ENCODE results near the gene RFX1. TPM values are rescaled to one million over a fixed set of nuclear protein-coding genes. Genes with fewer than 3 reads are reported as not detected.

Gene RFX1
- total and polyA plus RNA-seq, 2 experiments from 2014 or later = 8.9 to 11.8 TPM

DNA sequence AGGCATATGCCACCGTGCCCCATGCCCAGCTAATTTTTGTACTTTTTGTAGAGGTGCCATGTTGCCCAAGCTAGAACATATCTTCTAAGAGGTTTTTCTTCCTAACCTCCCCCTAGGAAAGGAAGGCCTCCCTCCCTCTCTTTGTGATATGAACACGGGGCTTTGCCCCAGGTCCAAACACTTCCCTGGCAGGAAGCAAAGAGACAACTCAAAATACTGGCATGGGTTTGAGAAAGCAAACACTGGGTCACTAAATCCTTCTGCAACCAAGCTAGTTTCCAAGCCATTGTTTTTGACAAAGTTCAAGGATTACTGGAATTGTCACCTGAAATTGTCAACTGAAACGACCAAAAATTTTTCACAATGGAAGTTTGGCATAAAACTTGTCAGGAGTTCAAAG is 91.3 kb downstream of the RFX1 start:
- Mint-ChIP-seq H3K27me3 (ENCODE audit: insufficient read depth, low read depth, poor library complexity) (peaks cover 5% of the 10 kb centered on the region), H3K36me3 (ENCODE audit: low read depth) (peaks cover 46% of the 10 kb centered on the region), H3K9me3 (no peaks in the 10 kb centered on the region), H3K27ac (no peak overlapping the region), H3K4me1 (no peaks in the 10 kb centered on the region), H3K4me3 (no peak overlapping the region)
- ATAC-seq (no peak), DNase-seq (ENCODE audit: low spot score) (no peak)
- Histone ChIP-seq H3F3A (replicated peaks; ENCODE audit: low read depth) (no peaks in the 10 kb centered on the region), H3K36me3 (ENCODE audit: insufficient read depth) (peaks cover 6% of the 10 kb centered on the region), H3K4me3 (no peak overlapping the region), H3K27ac (ENCODE audit: low read depth) (no peak overlapping the region), H3K4me2 (no peak overlapping the region), H2AFZ (no peak overlapping the region), H3K9me2 (ENCODE audit: insufficient read depth) (no peaks in the 10 kb centered on the region), H3K79me2 (replicated peaks; ENCODE audit: insufficient read depth) (no peaks in the 10 kb centered on the region), H4K20me1 (replicated peaks; ENCODE audit: insufficient read depth) (no peaks in the 10 kb centered on the region), H3K4me1 (ENCODE audit: insufficient read depth) (no peaks in the 10 kb centered on the region), H3K27me3 (ENCODE audit: insufficient read depth) (no peaks in the 10 kb centered on the region)
- TF ChIP-seq ZNF114 (CRISPR knock-in tag; IDR thresholded peaks at IDR 0.05) (no peak), POLR2AphosphoS5 (IDR thresholded peaks at IDR 0.05; ENCODE audit: low read depth) (no peak), EZH2phosphoT487 (IDR thresholded peaks at IDR 0.05; ENCODE audit: unreplicated experiment) (no peak), ZNF331 (CRISPR knock-in tag; IDR thresholded peaks at IDR 0.05; ENCODE audit: low read depth) (no peak)

DNA sequence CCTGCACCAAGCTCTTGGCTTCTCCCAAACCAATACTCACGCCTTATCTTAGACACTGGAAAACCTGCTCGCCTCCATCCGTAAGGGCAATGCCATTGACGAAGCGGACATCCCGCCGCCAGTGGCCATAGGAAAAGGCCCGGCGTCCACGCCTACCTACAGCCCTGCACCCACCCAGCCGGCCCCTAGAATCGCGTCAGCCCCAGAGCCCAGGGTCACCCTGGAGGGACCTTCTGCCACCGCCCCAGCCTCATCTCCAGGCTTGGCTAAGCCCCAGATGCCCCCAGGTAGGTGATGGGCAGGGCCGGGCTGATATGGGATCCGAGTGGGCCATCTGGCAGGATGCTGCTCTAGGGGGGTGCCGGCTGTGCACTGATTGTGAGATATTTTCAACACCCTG is 92.8 kb downstream of the RFX1 start:
- no peak overlapping the region for H3K4me3 ChIP-seq
- no peak for ATAC-seq
- TF ChIP-seq EZH2 (IDR thresholded peaks at IDR 0.05; ENCODE audit: low read depth, unreplicated experiment) = no peak
- no peak for TF ChIP-seq NANOG (IDR thresholded peaks at IDR 0.05; ENCODE audit: borderline replicate concordance)
- TF ChIP-seq, protein P1, sequence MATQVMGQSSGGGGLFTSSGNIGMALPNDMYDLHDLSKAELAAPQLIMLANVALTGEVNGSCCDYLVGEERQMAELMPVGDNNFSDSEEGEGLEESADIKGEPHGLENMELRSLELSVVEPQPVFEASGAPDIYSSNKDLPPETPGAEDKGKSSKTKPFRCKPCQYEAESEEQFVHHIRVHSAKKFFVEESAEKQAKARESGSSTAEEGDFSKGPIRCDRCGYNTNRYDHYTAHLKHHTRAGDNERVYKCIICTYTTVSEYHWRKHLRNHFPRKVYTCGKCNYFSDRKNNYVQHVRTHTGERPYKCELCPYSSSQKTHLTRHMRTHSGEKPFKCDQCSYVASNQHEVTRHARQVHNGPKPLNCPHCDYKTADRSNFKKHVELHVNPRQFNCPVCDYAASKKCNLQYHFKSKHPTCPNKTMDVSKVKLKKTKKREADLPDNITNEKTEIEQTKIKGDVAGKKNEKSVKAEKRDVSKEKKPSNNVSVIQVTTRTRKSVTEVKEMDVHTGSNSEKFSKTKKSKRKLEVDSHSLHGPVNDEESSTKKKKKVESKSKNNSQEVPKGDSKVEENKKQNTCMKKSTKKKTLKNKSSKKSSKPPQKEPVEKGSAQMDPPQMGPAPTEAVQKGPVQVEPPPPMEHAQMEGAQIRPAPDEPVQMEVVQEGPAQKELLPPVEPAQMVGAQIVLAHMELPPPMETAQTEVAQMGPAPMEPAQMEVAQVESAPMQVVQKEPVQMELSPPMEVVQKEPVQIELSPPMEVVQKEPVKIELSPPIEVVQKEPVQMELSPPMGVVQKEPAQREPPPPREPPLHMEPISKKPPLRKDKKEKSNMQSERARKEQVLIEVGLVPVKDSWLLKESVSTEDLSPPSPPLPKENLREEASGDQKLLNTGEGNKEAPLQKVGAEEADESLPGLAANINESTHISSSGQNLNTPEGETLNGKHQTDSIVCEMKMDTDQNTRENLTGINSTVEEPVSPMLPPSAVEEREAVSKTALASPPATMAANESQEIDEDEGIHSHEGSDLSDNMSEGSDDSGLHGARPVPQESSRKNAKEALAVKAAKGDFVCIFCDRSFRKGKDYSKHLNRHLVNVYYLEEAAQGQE (IDR thresholded peaks at IDR 0.05; ENCODE audit: unreplicated experiment) = no peak
- no peak for TF ChIP-seq ZNF331 (CRISPR knock-in tag; IDR thresholded peaks at IDR 0.05; ENCODE audit: low read depth)
- TF ChIP-seq STAT1 (IDR thresholded peaks at IDR 0.05; ENCODE audit: unreplicated experiment) = no peak
- TF ChIP-seq, protein P2, sequence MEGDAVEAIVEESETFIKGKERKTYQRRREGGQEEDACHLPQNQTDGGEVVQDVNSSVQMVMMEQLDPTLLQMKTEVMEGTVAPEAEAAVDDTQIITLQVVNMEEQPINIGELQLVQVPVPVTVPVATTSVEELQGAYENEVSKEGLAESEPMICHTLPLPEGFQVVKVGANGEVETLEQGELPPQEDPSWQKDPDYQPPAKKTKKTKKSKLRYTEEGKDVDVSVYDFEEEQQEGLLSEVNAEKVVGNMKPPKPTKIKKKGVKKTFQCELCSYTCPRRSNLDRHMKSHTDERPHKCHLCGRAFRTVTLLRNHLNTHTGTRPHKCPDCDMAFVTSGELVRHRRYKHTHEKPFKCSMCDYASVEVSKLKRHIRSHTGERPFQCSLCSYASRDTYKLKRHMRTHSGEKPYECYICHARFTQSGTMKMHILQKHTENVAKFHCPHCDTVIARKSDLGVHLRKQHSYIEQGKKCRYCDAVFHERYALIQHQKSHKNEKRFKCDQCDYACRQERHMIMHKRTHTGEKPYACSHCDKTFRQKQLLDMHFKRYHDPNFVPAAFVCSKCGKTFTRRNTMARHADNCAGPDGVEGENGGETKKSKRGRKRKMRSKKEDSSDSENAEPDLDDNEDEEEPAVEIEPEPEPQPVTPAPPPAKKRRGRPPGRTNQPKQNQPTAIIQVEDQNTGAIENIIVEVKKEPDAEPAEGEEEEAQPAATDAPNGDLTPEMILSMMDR (conservative IDR thresholded peaks at IDR 0.05; ENCODE audit: low read depth in 2 of 2) = no peak
- TF ChIP-seq CREB1 (CRISPR knock-in tag; IDR thresholded peaks at IDR 0.05; ENCODE audit: low read depth) = no peak
- no peak for TF ChIP-seq EZH2phosphoT487 (IDR thresholded peaks at IDR 0.05; ENCODE audit: unreplicated experiment)
- no peak for TF ChIP-seq ZNF114 (CRISPR knock-in tag; IDR thresholded peaks at IDR 0.05)
- TF ChIP-seq, protein P3, sequence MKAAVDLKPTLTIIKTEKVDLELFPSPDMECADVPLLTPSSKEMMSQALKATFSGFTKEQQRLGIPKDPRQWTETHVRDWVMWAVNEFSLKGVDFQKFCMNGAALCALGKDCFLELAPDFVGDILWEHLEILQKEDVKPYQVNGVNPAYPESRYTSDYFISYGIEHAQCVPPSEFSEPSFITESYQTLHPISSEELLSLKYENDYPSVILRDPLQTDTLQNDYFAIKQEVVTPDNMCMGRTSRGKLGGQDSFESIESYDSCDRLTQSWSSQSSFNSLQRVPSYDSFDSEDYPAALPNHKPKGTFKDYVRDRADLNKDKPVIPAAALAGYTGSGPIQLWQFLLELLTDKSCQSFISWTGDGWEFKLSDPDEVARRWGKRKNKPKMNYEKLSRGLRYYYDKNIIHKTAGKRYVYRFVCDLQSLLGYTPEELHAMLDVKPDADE (IDR thresholded peaks at IDR 0.05) = no peak

More for the DNA sequence above, 92.8 kb downstream of the RFX1 start:
- H4K20me1 ChIP-seq (replicated peaks; ENCODE audit: insufficient read depth) = no peaks in the 10 kb centered on the region
- H3K9me2 ChIP-seq (ENCODE audit: insufficient read depth) = no peaks in the 10 kb centered on the region
- H2AFZ ChIP-seq = no peak overlapping the region
- no peak overlapping the region for H3K27ac ChIP-seq (ENCODE audit: low read depth)
- DNase-seq (ENCODE audit: low spot score) = no peak
- no peak overlapping the region for H3K4me3 Mint-ChIP-seq
- H3K9me3 Mint-ChIP-seq = no peaks in the 10 kb centered on the region
- H3F3A ChIP-seq (replicated peaks; ENCODE audit: low read depth) = no peaks in the 10 kb centered on the region
- no peaks in the 10 kb centered on the region for H3K27me3 ChIP-seq (ENCODE audit: insufficient read depth)
- H3K79me2 ChIP-seq (replicated peaks; ENCODE audit: insufficient read depth) = no peaks in the 10 kb centered on the region
- H3K4me2 ChIP-seq = no peak overlapping the region
- H3K36me3 Mint-ChIP-seq (ENCODE audit: low read depth) = peaks cover 42% of the 10 kb centered on the region
- peaks cover 5% of the 10 kb centered on the region for H3K27me3 Mint-ChIP-seq (ENCODE audit: insufficient read depth, low read depth, poor library complexity)
- H3K4me1 Mint-ChIP-seq = no peaks in the 10 kb centered on the region
- H3K4me1 ChIP-seq (ENCODE audit: insufficient read depth) = no peaks in the 10 kb centered on the region
- no peak overlapping the region for H3K27ac Mint-ChIP-seq
- H3K36me3 ChIP-seq (ENCODE audit: insufficient read depth) = peaks cover 6% of the 10 kb centered on the region
